GM12874 (cell line): ENCODE results near the gene COL25A1.

ENCODE experiments used
- TF ChIP-seq, protein P1 (sequence below): IDR thresholded peaks from 2 replicates; pipeline ENCODE4 v1.5.1; 2011; ENCODE audit warnings: low read depth, mild to moderate bottlenecking, control low read depth, low read length, moderate library complexity; ENCODE audit not compliant: insufficient read depth

The COL25A1 gene

DNA sequence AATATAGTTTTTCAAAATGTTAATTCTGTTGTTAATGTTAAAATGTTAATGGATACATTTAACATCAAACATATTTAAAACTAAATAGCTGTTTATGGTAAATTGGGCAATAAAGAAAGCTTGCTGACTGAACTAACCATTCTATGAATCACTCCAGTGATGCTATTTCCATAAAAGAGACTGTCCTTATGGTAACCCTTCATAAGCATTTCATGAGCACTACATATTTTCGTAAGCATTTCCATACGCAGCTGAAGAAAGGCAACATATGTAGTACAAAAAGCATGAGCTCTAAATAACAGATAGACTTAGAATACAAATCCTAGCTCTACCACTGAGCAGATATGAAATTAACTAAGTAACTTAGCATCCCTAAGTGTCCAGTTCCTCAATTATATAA, 188.9 kb downstream of the COL25A1 start:
- TF ChIP-seq, protein P1, sequence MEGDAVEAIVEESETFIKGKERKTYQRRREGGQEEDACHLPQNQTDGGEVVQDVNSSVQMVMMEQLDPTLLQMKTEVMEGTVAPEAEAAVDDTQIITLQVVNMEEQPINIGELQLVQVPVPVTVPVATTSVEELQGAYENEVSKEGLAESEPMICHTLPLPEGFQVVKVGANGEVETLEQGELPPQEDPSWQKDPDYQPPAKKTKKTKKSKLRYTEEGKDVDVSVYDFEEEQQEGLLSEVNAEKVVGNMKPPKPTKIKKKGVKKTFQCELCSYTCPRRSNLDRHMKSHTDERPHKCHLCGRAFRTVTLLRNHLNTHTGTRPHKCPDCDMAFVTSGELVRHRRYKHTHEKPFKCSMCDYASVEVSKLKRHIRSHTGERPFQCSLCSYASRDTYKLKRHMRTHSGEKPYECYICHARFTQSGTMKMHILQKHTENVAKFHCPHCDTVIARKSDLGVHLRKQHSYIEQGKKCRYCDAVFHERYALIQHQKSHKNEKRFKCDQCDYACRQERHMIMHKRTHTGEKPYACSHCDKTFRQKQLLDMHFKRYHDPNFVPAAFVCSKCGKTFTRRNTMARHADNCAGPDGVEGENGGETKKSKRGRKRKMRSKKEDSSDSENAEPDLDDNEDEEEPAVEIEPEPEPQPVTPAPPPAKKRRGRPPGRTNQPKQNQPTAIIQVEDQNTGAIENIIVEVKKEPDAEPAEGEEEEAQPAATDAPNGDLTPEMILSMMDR: no peak

DNA sequence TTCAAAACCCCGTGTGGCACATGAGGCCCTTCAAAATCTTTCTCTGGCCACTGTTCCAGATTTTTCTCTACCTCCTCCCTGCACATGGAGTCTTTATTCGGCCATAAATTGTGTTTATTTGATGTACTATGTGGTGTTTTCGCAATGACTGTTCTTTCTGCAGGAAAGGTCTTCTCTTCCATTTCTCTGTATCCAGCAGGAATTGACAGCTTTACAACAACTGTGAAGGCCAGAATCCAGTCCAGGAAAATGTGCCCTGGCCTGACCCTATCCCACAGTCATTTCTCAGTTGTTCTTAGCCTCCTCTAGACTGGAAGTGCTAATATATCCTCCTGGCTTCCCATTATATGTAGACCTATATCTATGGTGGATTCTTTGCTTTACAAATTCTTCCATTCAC, 191.4 kb downstream of the COL25A1 start:
- TF ChIP-seq, protein P1: no peak

DNA sequence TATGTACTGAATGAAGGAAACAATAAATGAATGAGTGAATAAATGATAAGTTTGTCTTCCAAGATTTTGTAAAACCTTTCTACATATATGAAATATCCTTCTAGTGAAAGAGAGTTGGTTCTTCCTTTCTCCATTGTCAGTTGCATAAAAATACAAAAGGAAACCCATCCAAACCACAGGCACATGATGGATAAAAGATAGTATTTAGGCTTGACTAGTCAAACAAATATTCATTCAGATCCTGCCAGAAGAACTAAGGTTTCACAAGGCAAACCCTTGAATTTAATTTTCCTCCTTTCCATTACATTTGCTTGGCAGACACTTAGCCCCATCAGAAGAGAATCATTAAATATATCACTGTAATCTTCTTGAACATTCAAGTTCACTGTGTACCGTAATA, 208.4 kb downstream of the COL25A1 start:
- TF ChIP-seq, protein P1: no peak

DNA sequence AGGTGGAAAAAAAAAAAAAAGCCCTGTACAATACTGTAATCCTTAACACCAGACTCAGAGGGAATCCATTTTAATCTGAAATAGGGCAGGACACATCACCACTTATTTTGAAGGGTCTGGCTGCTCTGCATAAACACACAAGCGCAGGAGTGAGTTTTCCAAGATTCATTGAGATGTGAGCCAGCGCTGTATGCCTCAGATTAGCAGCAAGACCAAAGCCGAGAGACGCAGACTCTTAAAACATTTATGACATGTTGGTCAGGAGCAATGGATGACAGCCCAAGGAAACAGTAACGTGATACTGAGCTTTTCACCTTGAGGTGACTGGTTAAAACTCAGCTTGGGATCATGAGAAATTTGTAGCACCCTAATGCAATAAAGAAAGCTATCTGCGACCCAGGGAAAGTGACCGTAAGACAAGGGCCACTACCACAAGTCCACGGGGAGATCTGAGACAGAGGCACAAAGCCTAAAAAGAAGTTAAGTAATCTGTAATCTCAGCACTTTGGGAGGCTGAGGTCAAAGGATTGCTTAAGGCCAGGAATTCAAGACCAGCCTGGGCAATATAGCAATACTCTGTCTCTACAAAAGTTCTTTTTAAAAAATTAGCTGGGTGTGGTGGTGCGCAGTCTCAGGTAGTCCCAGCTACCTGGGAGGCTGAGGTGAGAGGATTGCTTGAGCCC, 210.6 kb downstream of the COL25A1 start:
- TF ChIP-seq, protein P1: no peak

DNA sequence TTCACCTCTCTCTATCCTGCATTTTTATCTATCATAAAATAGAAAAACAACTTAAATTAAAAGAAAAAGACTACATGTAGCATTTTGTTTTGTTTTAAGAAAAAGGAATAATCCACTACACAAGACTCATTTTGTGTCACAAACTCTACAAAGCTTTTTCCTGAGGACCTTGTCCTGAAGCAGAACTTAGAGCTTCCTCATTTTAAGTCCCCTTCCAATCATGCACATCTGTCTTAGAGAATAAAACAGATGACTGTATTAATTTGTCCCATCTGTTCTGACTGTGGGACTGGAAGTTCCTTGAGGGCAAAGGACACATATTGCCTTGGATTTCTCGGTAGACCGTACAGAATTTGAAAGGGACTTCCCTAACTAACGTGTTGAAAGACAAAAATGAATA, 218.5 kb downstream of the COL25A1 start:
- TF ChIP-seq, protein P1: no peak

DNA sequence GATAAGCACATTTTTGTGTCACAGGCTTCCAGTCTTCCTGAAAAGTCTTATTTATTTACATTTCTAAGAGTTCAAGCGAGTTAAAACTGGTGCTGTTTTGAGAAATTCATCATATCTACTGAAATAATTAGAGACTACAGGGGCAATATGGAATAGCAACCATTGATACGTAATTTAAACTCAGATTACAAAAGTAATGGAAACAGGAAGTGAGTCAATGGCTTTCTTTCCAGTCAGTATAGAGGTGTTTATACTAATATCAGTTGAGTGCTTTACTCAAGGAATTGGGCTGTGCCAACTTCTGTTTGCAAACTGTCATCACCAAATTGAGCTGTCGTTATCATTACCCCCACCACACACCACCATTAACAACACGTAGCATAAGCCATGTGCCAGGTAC, 222.7 kb downstream of the COL25A1 start:
- TF ChIP-seq, protein P1: no peak

DNA sequence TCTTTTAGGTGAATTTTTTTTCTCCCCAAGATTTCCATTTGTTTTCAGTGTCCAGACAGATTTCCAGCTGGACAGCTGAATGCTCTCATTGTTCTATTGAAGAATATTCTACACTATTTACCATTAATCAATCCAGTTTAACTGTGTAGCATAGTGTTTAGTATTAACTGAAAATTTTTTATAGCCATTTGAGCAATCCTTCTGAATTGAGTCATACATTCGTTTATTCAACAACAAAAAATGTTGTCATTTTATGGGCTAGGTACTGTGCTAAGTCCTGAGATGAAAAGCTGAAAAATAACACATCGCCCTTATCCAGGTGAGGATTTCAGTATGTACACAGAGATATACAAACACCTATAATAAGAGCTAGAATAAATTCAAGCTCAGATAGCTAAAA, 223.3 kb downstream of the COL25A1 start:
- TF ChIP-seq, protein P1: no peak
